DOHH2 (cell line): ENCODE measurements around the gene COLQ.

ENCODE experiments used
- CTCF ChIP-seq: fragments of 200-600 bp; sonication (generic); IDR thresholded peaks from one replicate; pipeline ENCODE4 v1.5.1; 2014; ENCODE audit warnings: antibody characterized with exemption, mild to moderate bottlenecking, low read depth, low read length; ENCODE audit not compliant: poor library complexity, severe bottlenecking
- EZH2phosphoT487 ChIP-seq: fragments of 200-600 bp; sonication (generic); IDR thresholded peaks from 2 replicates; pipeline ENCODE4 v1.6.1; 2017; ENCODE audit warnings: borderline replicate concordance, mild to moderate bottlenecking, antibody characterized with exemption, low read length, moderate library complexity, mixed read lengths

- no peak for TF ChIP-seq CTCF
- no peak for TF ChIP-seq EZH2phosphoT487
These were observed 59.1 kb downstream of the COLQ start for GRCh38 chr3:15462451-15462850.
